Activated CD4-positive, alpha-beta T cell treated with anti-CD3 and anti-CD28 coated beads, Interleukin-2, amount 50 U/mL, for 4 hours (primary cell): ENCODE measurements around the gene PIGM.
A peak's percentile ranks its signal among the peaks of the same experiment; 100 is the strongest.

ENCODE experiments used
- DNase-seq, 2 experiments: peaks; one replicate each; pipeline ENCODE4 v3.0.0-alpha.2; 2020

Gene PIGM

DNA sequence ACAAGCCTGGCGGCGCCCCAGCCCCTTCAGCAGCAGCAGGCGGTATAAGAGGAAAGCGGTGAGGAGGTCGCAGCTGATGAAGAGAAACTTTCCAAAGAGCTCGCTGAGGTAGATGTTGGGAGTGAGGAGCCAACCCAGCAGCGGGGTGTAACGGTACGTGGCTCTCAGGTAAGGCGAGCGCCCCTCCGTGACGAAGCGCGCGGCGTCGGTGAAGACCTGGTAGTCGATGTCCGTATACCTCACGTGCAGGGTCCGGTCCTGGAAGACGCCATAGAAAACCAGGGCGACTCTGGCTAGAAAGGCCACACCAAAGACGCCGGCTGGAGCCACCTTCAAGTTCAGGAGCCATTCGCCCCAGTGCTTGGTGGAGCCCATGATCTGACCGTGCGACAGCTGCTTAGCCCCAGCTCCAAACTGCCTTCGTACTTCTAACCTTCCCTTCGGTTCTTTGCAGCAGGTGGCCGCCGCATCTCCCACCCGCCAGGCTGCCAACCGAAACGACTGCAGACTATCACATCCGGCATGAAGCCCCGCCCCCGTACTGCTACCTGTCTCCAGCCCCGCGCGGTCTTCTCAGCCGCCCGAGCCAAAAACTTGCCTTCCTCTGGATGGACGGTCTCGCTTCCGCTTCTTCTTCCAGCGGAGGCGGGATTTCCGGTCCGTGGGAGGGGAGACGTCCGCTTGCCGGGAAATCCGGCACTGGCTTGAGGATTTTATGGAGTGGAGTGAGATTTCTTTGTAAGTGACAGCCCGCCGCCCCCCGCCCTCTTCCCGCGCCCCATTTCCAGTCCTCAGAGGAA, at the start of gene PIGM:
Gene PIGM, minus strand, starts transcription at position 626 of the 800 bp plus-strand sequence. Its CDS starts 251 bp downstream, at position 375.
- peak; percentile 90 to 91 for DNase-seq

DNA sequence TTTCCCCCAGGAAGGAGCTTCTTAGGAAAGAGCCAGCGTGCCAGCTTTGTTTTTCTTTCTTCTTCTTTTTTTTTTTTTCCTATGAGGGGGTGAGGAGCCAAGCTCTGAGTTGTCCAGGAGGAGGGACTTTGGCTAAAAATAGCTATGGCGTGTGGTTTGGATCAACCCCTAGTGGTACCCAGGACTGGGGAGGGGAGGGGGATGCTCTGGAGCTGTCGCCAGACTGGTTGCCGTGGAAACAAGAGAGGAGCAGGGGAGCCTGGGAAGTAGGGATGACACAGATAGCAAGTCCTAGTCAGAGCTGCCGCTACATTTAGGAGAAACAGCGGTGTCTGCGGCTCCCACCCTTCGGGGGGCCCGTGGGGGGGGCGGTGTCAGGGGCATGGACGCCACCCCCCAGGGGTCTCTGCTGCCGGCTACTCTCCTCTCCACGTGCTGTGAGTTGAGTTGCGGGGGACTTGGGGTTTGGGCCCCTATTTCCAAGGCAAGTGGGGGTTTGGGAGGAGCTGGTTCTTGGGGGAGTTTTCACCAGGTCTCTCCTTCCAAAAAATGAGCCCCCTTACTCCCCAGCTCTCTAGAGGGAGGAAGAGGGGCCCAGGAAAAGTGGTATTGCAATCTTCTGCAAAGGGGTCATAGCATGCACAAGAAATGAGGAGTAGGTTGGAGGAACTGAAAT, 49.6 kb upstream of the PIGM start, which contains the start of gene KCNJ9:
Gene KCNJ9, plus strand, starts transcription at position 278 of the 676 bp plus-strand sequence. CDS start 2,493 bp downstream, outside the sequence.
- DNase-seq: no peak

DNA sequence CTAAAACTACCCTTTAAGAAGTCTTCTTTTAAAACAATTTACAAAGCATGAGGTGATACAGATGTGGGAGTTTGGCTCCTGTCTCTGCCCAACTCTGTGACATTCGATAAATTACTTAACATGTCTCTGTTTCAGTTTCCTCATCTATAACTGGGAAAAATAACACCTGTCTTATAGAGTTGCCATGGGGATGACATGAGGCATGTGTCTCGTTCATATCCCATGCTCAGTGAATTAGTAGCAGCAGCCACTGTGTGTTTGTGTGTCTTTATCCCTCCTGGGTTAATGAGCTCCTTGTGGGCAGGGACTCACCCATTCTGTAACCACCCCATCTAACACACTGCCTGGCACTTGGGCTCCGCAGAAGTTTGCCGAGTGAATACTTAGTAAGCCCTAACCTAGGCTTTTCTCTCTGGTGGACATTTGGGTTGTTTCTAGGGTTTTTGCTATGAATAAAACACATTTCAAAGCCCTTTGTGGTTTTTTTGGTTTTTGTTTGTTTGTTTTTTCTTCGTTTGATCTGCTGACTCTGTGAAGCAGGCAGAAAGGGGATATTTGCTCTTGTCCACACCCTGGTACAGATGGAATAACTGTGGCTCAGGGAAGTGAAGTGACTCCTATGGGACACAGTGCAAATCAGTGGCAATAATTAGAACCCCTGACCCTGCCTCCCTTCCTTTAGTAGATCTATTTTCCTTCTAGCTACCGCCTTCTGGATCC, 48.8 kb upstream of the PIGM start:
- DNase-seq: no peak

DNA sequence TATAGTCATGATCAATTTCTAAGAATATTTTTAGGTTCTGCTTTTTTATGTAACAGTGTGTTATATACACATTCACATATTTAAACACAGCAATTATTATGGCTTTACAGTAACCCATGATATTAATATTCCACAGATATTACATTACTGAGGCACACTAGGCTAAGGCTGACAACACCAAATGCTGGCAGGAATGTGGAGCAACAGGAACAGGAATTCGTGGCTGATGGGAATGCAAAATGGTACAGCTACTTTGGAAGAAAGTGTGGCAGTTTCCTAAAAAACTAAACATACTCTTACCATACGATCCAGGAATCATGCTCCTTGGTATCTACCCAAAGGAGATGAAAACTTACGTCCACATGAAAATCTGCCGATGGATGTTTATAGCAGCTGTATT, 47.7 kb upstream of the PIGM start:
- no peak for DNase-seq

DNA sequence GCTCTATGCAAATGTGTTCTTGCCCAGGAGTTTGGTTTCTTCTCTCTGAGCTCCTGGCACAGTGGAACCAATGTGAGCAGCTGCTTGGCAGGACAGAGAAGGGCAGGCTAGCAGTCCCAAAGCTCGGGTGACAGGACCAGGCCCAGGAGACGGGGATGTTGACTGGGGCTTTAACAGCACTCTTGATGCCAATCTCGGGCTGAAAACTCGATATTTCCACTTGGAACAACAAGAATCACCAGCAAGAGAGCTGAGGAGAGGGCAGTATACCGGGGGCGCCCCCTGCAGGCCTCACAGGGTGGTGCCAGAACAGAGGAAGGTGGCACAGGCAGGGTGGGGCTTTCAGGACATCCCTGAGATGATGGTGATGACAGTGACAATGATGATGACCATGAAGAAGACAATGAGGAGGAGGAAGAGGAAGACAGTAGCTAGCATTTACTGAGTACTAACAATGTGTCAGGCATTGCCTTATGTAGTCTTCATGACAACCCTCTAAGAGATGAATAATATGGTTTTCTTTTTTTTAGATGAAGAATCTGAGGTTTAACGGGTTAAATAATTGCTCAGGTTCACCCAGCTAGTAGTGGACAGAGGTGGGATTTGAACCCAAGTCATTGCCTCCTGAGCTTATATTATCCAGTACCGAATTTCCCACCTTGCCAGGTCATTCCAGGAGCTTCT, 46.9 kb upstream of the PIGM start:
- peak; percentile 44 to 47 for DNase-seq

- no peak for DNase-seq
These were observed 45.7 kb upstream of the PIGM start for GRCh38 chr1:160077486-160077885.

- no peak for DNase-seq
These were observed 44.5 kb upstream of the PIGM start for GRCh38 chr1:160076295-160076694.

DNA sequence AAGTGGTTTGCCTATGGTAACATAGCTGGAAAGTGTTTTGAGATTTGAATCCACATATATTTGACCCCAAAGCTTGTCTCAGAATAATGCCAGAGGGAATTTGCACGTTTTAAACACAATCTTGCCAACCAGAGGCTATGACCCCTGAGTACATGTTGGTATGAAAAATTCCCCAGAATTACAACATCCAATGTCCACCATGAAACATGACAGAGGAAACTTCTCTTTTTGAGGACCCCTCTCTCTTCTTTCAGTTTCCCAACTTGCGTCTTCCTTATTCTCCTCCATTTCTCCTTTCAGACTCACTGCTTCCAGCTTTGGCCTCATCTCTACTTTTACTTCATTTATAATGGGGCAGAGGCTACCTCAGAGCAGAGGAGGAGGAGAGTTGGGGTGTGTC, 44.0 kb upstream of the PIGM start:
- DNase-seq: no peak

DNA sequence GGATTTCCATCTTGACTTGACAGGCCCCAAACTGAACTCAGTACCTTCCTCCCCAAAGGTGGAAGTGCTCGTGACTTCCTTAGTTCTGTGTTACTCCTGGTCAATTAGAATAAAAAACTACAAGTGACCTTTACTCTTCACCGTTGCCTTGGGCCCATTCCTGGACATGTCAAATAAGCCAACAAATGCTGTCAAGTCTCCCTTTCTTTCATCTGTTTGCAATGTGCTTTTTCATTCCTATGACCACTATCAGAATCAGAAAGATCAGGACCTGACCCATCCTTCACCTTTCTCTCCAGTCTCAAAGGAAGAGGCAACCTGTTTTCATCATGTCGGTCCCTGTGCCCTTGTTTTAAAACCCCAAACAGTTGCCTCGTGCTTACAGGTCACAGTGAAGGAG, 43.1 kb upstream of the PIGM start:
- DNase-seq: no peak

DNA sequence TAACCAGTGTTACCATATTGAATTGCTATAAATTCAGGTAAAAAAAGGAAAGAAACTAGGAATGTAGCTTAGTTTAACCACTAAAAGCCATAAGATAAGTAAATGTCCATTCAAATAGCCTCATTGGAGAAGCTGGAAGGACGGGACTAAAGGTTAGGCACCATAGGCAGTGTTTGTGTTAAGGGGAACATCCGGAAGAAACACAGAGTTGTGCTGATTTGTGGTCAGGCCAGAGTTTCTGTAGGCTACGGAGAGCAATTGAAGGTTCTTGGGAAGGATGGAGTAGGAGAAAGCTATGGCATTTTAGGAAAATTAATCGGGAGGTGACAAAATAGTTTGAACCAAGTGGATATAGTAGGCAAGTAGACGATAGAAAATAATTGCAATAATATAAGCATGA, 39.5 kb upstream of the PIGM start:
- DNase-seq: no peak

DNA sequence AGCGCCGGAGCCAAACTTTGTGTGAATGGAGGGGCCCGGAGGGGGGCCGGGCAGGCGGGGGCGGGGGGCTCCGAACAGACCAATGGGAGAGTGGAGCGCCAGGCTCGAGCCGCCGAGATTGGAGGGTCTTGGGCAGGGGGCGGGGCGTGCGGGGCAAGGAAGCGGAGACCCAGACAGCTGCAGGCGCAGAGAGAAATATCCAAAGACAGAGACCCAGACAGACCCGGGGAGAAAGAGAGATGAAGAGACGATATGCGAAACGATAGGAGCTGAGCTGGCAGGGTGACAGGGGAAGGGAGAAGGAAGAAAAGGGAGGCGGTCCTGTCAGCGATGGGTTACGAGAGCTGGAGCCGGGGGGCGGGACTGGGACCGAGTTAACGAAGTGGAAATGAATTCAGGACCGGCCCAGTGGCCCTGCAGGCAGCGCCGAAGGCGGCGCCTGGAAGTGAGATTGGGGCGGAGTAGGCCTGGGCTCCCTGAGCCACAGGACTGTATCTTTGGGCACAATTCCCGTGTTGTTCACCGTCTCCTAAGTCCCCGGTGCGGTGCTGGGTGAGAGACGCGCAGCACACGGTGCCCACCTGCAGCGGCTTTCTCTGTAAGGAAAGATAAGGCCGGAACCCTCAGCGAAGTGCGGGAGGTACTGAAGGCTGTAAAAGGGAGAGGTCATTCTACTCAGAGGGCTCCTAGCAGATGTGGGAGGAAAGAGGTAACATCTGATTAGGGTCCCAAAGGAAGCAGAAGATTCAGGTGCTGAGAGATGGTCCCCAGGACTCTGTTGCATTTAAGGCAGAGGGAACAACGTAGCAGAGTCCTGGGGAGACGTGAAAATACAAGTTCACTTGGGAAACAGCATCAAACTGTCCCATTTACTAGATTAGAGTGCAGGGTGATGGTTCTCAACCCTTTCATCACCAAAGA, 38.7 kb upstream of the PIGM start:
- peak; percentile 55 to 58 for DNase-seq

GRCh38 chr1:160069460-160070231, 37.9 kb upstream of the PIGM start, which contains the start of gene KCNJ10:
Gene KCNJ10, minus strand, starts transcription at chr1:160070160. Its CDS starts 27,628 bp downstream, at chr1:160042532.
- no peak for DNase-seq

DNA sequence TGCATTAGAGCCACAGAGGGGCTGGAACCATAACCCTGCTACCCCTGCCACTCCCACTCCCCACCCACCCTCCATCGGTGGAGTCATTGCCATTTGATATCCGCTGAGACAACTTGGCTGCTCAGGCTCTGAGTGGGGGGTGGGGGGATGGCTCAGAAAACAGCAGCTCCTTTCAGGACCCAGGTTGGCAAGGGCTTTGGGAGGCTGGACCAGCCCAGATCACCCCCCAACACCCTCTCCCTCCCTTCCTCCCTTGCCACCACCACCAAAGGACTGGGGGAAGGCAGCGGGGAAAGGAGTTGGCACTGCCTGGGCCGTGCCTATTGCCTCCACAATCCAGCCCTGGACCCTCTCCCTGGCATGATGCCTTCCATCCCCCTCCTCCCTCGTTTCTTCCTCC, 36.4 kb upstream of the PIGM start:
- DNase-seq: no peak

GRCh38 chr1:160066829-160067745, 35.3 kb upstream of the PIGM start:
- no peak for DNase-seq

DNA sequence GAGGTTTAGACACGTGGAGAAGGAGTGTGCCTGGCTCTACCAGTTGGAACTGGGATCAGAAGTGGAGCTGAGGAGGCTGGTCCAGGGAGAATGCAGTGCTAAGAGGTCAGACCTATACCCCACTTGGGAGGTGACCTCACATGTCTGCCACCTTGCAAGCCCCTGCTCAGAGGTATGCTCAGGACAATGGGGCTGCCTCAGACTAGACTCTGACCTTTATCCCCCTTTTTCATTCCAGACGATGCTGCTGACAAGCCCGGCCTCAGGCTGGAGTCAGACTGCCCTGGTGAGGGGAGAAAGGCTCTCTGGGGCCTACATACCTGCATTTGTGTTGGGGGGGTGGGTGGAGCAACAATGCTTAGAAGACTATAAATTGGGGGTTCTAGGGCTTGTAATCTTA, 33.0 kb upstream of the PIGM start:
- DNase-seq: no peak

- no peak for DNase-seq
These were observed 32.4 kb upstream of the PIGM start for GRCh38 chr1:160064164-160064563.

GRCh38 chr1:160063176-160063575, 31.4 kb upstream of the PIGM start:
- no peak for DNase-seq

DNA sequence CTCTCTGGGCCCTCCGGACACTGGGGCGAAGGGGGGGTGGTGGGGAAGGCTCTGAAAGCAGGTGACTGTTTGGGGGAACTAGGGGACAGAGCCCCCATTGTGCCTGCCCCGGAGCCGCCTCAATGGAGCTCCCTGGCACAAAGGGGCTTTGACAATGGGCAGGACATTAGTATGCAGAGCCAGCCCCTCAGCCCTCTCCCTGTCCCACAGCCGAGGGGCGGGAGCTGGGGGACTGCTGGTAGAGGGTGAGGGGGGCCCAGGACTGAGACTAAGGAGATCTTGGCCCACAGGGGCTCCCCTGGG, 30.4 kb upstream of the PIGM start:
- DNase-seq: no peak

DNA sequence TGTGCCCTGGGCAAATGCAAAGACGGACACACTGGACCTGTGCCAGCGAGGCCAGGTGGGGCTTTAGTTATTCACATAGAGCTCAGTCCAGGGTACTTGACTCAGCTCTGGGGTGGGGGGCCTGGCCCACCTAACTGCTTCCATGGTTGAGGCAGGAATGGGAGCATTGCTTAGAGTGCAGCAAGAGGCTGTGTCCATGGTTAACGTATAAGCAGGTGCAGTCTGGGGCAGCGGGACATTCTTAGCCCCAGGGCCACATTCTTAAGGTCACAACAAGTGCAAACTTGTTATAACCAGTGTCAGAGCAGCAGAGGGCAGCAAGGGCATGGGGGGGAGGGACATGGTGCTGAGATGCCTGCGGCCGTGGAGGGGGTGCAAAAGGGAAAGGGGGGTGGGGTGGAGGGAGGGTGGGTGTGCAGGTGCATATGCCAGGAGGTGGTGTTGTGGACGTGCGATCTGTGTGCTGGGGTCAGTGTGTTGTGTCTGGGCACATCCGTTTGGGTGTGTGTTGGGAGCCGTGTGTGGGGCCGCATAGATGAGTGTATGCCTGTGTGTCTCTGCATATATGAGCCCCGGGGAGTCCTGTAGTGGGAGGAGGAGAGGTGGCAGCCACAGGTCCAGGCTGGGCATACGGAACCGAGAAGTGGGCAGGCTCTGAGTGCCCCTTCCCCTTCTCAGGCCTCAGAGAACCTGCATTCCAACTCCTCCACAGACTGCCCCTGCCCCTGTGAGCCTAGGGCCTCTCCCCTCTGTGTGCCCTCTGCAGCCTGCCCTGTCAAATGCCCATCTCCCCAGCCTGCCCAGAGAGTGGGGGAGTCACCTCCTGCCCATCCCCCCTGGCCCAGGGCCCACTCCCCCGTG, 29.8 kb upstream of the PIGM start:
- DNase-seq: no peak
